K562 (cell line): ENCODE measurements around the gene WWOX. TPM values are rescaled to one million over a fixed set of nuclear protein-coding genes. Genes with fewer than 3 reads are reported as not detected.
A peak's percentile ranks its signal among the peaks of the same experiment; 100 is the strongest.

Experiments used
- C11orf30 ChIP-seq: fragments of 450-650 bp; IDR thresholded peaks from 2 replicates; pipeline ENCODE4 v1.6.1; 2016; ENCODE audit warnings: low read depth, mild to moderate bottlenecking
- JUN ChIP-seq, 2 experiments: sonication (generic) in 1 of 2; formaldehyde crosslinking in 1 of 2; IDR thresholded peaks; 2 replicates each; pipeline versions ENCODE4 v1.6.1 to v1.8.0; 2012 to 2022; ENCODE audit warnings: borderline replicate concordance in 2 of 2, mild to moderate bottlenecking in 2 of 2, improper control_type of control experiment in 1 of 2, low read depth in 1 of 2, low read length in 1 of 2, missing genetic modification reagents in 1 of 2
- KLF13 ChIP-seq: fragments of 450-650 bp; IDR thresholded peaks from 2 replicates; pipeline ENCODE4 v1.6.1; 2016; ENCODE audit warnings: missing genetic modification characterization, low read depth, mild to moderate bottlenecking, missing compliant biosample characterization, moderate library complexity, borderline replicate concordance
- MAFG ChIP-seq: fragments of 450-650 bp; conservative IDR thresholded peaks from 2 replicates; pipeline ENCODE4 v1.6.1; 2016; ENCODE audit warnings: missing genetic modification characterization, missing compliant biosample characterization
- MAFK ChIP-seq: IDR thresholded peaks from 2 replicates; pipeline ENCODE4 v1.6.1; 2011; ENCODE audit warnings: low read length, improper control_type of control experiment
- MIER1 ChIP-seq: fragments of 450-650 bp; IDR thresholded peaks from 2 replicates; pipeline ENCODE4 v1.6.1; 2016; ENCODE audit warnings: antibody characterized with exemption, mild to moderate bottlenecking, low read depth
- NELFE ChIP-seq: IDR thresholded peaks from 2 replicates; pipeline ENCODE4 v1.6.1; 2011; ENCODE audit warnings: mild to moderate bottlenecking; ENCODE audit not compliant: insufficient read depth, insufficient read length
- POLR2AphosphoS2 ChIP-seq: IDR thresholded peaks from 2 replicates; pipeline ENCODE4 v1.6.1; 2012; ENCODE audit warnings: low read length, improper control_type of control experiment
- SETDB1 ChIP-seq: IDR thresholded peaks from one replicate; pipeline ENCODE4 v1.6.1; 2012; ENCODE audit warnings: low read length, control low read depth, inconsistent platforms
- STAG1 ChIP-seq: sonication (generic); formaldehyde crosslinking; IDR thresholded peaks from 2 replicates; pipeline ENCODE4 v1.5.0; 2020; ENCODE audit warnings: missing genetic modification reagents, borderline replicate concordance
- ZNF121 ChIP-seq: sonication (generic); formaldehyde crosslinking; conservative IDR thresholded peaks from 2 replicates; pipeline ENCODE4 v1.8.0; 2022; ENCODE audit warnings: missing genetic modification reagents
- ZNF140 ChIP-seq: fragments of 250-450 bp; sonication (Bioruptor Pico); IDR thresholded peaks from 2 replicates; pipeline ENCODE4 v1.8.0; 2021; ENCODE audit warnings: moderate library complexity, mild to moderate bottlenecking, inconsistent platforms
- ZNF197 ChIP-seq: fragments of 200-800 bp; sonication (Bioruptor generic); IDR thresholded peaks from 2 replicates; pipeline ENCODE4 v1.6.1; 2016; ENCODE audit warnings: low read depth, missing genetic modification characterization, missing compliant biosample characterization
- ZNF316 ChIP-seq: fragments of 450-650 bp; IDR thresholded peaks from 2 replicates; pipeline ENCODE4 v1.6.1; 2016
- ZNF76 ChIP-seq: fragments of 250-450 bp; sonication (Bioruptor Pico); IDR thresholded peaks from 2 replicates; pipeline ENCODE4 v1.4.0; 2020; ENCODE audit warnings: mild to moderate bottlenecking, moderate library complexity, borderline replicate concordance
- polyA plus RNA-seq, 8 experiments: library from polyadenylated mRNA; depleted of rRNA in 4 of 8; stranded (reverse) in 5 of 8; unstranded in 3 of 8; fragments of >200 nt; fragmentation: Nextera tagmentation in 2 of 8; fragmentation: Illumina TruSeq in 1 of 8; extraction: Ambion mirVana in 2 of 8; extraction: Trizol in 1 of 8; gene quantifications; 2 replicates each; pipeline versions ENCODE4 v1.2.1 to v1.2.3, GENCODE V29; 2011 to 2014; ENCODE audit warnings: inconsistent platforms in 1 of 8, missing spikeins in 1 of 8
- total RNA-seq, 7 experiments: library from RNA; depleted of rRNA in 6 of 7; stranded (reverse); fragments of >200 nt in 6 of 7; fragmentation: Illumina TruSeq in 2 of 7; extraction: Trizol in 2 of 7; gene quantifications; 2 replicates each; pipeline versions ENCODE4 v1.2.1 to v1.2.3, GENCODE V29; 2011 to 2021; ENCODE audit warnings: low replicate concordance in 1 of 7
- TF ChIP-seq, protein P1 (sequence below): fragments of 250-450 bp; sonication (Bioruptor Pico); IDR thresholded peaks from 2 replicates; pipeline ENCODE4 v1.5.0; 2021; ENCODE audit warnings: mild to moderate bottlenecking, borderline replicate concordance
- TF ChIP-seq, protein P2 (sequence below): sonication (generic); formaldehyde crosslinking; IDR thresholded peaks from 2 replicates; pipeline ENCODE4 v1.8.1; 2023; ENCODE audit warnings: mild to moderate bottlenecking, missing genetic modification reagents
- TF ChIP-seq, protein P3 (sequence below): fragments of 450-650 bp; IDR thresholded peaks from 2 replicates; pipeline ENCODE4 v1.6.1; 2018; ENCODE audit warnings: mild to moderate bottlenecking, low read depth; ENCODE audit not compliant: partially characterized antibody
- TF ChIP-seq, protein P4 (sequence below): fragments of 450-650 bp; IDR thresholded peaks from 2 replicates; pipeline ENCODE4 v1.6.1; 2017; ENCODE audit warnings: antibody characterized with exemption, mild to moderate bottlenecking

The WWOX gene
- total and polyA plus RNA-seq, 9 of the 15 experiments (the other 6 are each of a cell fraction or from before 2014, with no cell fraction given) = 1.6 to 22.7 (median 8.1) TPM

DNA sequence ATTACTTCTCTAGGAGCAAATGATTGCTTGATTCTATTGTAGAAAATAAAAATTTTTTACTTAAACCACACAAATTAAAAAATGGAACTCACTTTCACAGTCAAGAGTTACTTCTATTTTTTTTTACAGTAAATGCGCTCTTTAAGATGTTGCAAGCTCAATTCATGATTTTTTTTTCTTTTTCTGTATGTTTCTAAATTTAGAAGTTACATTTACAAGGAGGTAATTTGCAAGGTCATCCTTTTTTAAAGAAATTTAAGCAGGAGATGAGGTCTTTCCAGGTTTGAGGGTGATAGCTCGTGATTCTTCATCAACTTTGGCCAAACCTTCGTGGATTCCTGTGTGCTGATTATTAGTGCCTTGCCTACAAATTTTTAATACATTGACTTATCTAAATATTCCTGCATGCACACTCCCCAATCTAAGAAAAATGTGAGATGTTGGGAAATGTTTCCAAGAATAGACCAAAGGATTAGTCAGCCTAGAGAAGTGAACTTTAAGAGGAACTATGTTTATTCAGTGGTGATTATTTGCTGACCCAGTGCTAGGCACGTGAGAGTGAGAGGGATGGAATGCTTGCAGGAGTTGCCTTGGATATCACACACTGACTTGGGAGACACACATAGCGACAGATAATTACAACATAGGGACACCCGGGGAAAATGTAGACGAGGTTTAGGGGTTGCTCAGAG lies 1071.2 kb downstream of the WWOX start (continued):
- TF ChIP-seq C11orf30 (peak; percentile 38; the same call in 1 of the 2 replicates), ZNF197 (no peak), KLF13 (tag) (no peak), ZNF76 (no peak), ZNF121 (CRISPR knock-in tag) (no peak), NELFE (no peak), ZNF316 (peak; percentile 70), MAFG (tag) (peak; percentile 41), POLR2AphosphoS2 (no peak), SETDB1 (no peak), MIER1 (no peak), STAG1 (no peak), ZNF140 (CRISPR knock-in tag) (no peak), JUN (IDR thresholded peaks at IDR 0.05; ENCODE audit: borderline replicate concordance, low read depth, low read length) (no peak), JUN (CRISPR knock-in tag; IDR thresholded peaks at IDR 0.05; ENCODE audit: borderline replicate concordance) (no peak), MAFK (peak; percentile 6; the same call in 1 of the 2 replicates)
- TF ChIP-seq, protein P1, sequence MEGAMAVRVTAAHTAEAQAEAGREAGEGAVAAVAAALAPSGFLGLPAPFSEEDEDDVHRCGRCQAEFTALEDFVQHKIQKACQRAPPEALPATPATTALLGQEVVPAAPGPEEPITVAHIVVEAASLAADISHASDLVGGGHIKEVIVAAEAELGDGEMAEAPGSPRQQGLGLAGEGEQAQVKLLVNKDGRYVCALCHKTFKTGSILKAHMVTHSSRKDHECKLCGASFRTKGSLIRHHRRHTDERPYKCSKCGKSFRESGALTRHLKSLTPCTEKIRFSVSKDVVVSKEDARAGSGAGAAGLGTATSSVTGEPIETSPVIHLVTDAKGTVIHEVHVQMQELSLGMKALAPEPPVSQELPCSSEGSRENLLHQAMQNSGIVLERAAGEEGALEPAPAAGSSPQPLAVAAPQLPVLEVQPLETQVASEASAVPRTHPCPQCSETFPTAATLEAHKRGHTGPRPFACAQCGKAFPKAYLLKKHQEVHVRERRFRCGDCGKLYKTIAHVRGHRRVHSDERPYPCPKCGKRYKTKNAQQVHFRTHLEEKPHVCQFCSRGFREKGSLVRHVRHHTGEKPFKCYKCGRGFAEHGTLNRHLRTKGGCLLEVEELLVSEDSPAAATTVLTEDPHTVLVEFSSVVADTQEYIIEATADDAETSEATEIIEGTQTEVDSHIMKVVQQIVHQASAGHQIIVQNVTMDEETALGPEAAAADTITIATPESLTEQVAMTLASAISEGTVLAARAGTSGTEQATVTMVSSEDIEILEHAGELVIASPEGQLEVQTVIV (CRISPR knock-in tag) = no peak
- TF ChIP-seq, protein P2, sequence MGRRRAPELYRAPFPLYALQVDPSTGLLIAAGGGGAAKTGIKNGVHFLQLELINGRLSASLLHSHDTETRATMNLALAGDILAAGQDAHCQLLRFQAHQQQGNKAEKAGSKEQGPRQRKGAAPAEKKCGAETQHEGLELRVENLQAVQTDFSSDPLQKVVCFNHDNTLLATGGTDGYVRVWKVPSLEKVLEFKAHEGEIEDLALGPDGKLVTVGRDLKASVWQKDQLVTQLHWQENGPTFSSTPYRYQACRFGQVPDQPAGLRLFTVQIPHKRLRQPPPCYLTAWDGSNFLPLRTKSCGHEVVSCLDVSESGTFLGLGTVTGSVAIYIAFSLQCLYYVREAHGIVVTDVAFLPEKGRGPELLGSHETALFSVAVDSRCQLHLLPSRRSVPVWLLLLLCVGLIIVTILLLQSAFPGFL (CRISPR knock-in tag) = no peak
- TF ChIP-seq, protein P3, sequence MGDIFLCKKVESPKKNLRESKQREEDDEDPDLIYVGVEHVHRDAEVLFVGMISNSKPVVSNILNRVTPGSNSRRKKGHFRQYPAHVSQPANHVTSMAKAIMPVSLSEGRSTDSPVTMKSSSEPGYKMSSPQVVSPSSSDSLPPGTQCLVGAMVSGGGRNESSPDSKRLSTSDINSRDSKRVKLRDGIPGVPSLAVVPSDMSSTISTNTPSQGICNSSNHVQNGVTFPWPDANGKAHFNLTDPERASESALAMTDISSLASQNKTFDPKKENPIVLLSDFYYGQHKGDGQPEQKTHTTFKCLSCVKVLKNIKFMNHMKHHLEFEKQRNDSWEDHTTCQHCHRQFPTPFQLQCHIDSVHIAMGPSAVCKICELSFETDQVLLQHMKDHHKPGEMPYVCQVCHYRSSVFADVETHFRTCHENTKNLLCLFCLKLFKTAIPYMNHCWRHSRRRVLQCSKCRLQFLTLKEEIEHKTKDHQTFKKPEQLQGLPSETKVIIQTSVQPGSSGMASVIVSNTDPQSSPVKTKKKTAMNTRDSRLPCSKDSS = no peak
- TF ChIP-seq, protein P4, sequence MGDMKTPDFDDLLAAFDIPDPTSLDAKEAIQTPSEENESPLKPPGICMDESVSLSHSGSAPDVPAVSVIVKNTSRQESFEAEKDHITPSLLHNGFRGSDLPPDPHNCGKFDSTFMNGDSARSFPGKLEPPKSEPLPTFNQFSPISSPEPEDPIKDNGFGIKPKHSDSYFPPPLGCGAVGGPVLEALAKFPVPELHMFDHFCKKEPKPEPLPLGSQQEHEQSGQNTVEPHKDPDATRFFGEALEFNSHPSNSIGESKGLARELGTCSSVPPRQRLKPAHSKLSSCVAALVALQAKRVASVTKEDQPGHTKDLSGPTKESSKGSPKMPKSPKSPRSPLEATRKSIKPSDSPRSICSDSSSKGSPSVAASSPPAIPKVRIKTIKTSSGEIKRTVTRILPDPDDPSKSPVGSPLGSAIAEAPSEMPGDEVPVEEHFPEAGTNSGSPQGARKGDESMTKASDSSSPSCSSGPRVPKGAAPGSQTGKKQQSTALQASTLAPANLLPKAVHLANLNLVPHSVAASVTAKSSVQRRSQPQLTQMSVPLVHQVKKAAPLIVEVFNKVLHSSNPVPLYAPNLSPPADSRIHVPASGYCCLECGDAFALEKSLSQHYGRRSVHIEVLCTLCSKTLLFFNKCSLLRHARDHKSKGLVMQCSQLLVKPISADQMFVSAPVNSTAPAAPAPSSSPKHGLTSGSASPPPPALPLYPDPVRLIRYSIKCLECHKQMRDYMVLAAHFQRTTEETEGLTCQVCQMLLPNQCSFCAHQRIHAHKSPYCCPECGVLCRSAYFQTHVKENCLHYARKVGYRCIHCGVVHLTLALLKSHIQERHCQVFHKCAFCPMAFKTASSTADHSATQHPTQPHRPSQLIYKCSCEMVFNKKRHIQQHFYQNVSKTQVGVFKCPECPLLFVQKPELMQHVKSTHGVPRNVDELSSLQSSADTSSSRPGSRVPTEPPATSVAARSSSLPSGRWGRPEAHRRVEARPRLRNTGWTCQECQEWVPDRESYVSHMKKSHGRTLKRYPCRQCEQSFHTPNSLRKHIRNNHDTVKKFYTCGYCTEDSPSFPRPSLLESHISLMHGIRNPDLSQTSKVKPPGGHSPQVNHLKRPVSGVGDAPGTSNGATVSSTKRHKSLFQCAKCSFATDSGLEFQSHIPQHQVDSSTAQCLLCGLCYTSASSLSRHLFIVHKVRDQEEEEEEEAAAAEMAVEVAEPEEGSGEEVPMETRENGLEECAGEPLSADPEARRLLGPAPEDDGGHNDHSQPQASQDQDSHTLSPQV = no peak
